Loucy (cell line): ENCODE results near the gene CCN6.

Source experiments
- H2AFZ ChIP-seq: fragments of 200-600 bp; sonication (generic); 2 replicates; pipeline ENCODE4 v1.6.0; 2016; ENCODE audit warnings: antibody characterized with exemption, mild to moderate bottlenecking, low read length, moderate library complexity
- H3F3A ChIP-seq: fragments of 200-600 bp; 2 replicates; pipeline ENCODE4 v1.6.0; 2016; ENCODE audit warnings: antibody characterized with exemption, low read depth, mild to moderate bottlenecking
- H3K27me3 ChIP-seq: fragments of 200-600 bp; sonication (generic); 2 replicates; pipeline ENCODE4 v1.6.1; 2014; ENCODE audit warnings: low read length, mild to moderate bottlenecking; ENCODE audit not compliant: insufficient read depth, poor library complexity, severe bottlenecking
- H3K36me3 ChIP-seq: fragments of 200-600 bp; sonication (generic); 2 replicates; pipeline ENCODE4 v1.6.1; 2016; ENCODE audit warnings: low read length; ENCODE audit not compliant: insufficient read depth
- H3K4me1 ChIP-seq: fragments of 200-600 bp; sonication (generic); 2 replicates; pipeline ENCODE4 v1.5.1; 2014; ENCODE audit warnings: low read length, mild to moderate bottlenecking; ENCODE audit not compliant: insufficient read depth, poor library complexity, severe bottlenecking
- H3K4me2 ChIP-seq: fragments of 200-600 bp; sonication (generic); 2 replicates; pipeline ENCODE4 v1.6.0; 2014; ENCODE audit warnings: antibody characterized with exemption, low read length, low read depth, mild to moderate bottlenecking; ENCODE audit not compliant: poor library complexity, severe bottlenecking
- H3K4me3 ChIP-seq: fragments of 200-600 bp; sonication (generic); 2 replicates; pipeline ENCODE4 v1.5.1; 2014; ENCODE audit warnings: low read length, mild to moderate bottlenecking, mixed read lengths; ENCODE audit not compliant: poor library complexity, severe bottlenecking
- H3K79me2 ChIP-seq: fragments of 200-600 bp; sonication (generic); 2 replicates; pipeline ENCODE4 v1.6.1; 2014; ENCODE audit warnings: low read length; ENCODE audit not compliant: insufficient read depth
- H3K9ac ChIP-seq: fragments of 200-600 bp; sonication (generic); 2 replicates; pipeline ENCODE4 v1.6.0; 2014; ENCODE audit warnings: mild to moderate bottlenecking, low read depth, low read length, moderate library complexity; ENCODE audit not compliant: poor library complexity, severe bottlenecking
- H3K9me2 ChIP-seq: fragments of 200-600 bp; sonication (generic); replicated peaks from 2 replicates; pipeline ENCODE4 v1.6.1; 2016; ENCODE audit warnings: low read depth, low read length, mixed read lengths
- H3K9me3 ChIP-seq: fragments of 200-600 bp; sonication (generic); 2 replicates; pipeline ENCODE4 v1.6.1; 2014; ENCODE audit warnings: mild to moderate bottlenecking, antibody characterized with exemption, low read length, low read depth; ENCODE audit not compliant: insufficient read depth
- H4K20me1 ChIP-seq: fragments of 200-600 bp; sonication (generic); 2 replicates; pipeline ENCODE4 v1.6.0; 2014; ENCODE audit warnings: antibody characterized with exemption, low read length, mild to moderate bottlenecking; ENCODE audit not compliant: insufficient read depth, poor library complexity, severe bottlenecking
- CTCF ChIP-seq: fragments of 200-600 bp; sonication (generic); conservative IDR thresholded peaks from 2 replicates; pipeline ENCODE4 v1.5.1; 2014; ENCODE audit warnings: mild to moderate bottlenecking, antibody characterized with exemption, low read length
- EZH2phosphoT487 ChIP-seq: fragments of 200-600 bp; IDR thresholded peaks from 2 replicates; pipeline ENCODE4 v1.6.1; 2018; ENCODE audit warnings: antibody characterized with exemption, mild to moderate bottlenecking, moderate library complexity, borderline replicate concordance

Gene CCN6

GRCh38 chr6:112010328-112010727 is 43.6 kb upstream of the CCN6 start:
- H3K4me3 ChIP-seq: no peak overlapping the region
- H3K9me3 ChIP-seq: no peaks in the 10 kb centered on the region
- no peaks in the 10 kb centered on the region for H3K9me2 ChIP-seq
- H3K4me1 ChIP-seq: peaks cover 17% of the 10 kb centered on the region
- no peaks in the 10 kb centered on the region for H3K36me3 ChIP-seq
- H2AFZ ChIP-seq: peak overlapping the region; percentile 34; the same call in 1 of the 2 replicates
- no peak overlapping the region for H3K9ac ChIP-seq
- no peak overlapping the region for H3K4me2 ChIP-seq
- no peak for TF ChIP-seq EZH2phosphoT487
- peak; percentile 58 for TF ChIP-seq CTCF
- no peaks in the 10 kb centered on the region for H4K20me1 ChIP-seq
- no peaks in the 10 kb centered on the region for H3K79me2 ChIP-seq
- no peaks in the 10 kb centered on the region for H3K27me3 ChIP-seq
- no peaks in the 10 kb centered on the region for H3F3A ChIP-seq

GRCh38 chr6:112013051-112013450 is 40.9 kb upstream of the CCN6 start:
- no peaks in the 10 kb centered on the region for H3K79me2 ChIP-seq
- no peak overlapping the region for H3K9ac ChIP-seq
- no peaks in the 10 kb centered on the region for H3K27me3 ChIP-seq
- no peaks in the 10 kb centered on the region for H3K9me2 ChIP-seq
- H3K36me3 ChIP-seq: no peaks in the 10 kb centered on the region
- no peaks in the 10 kb centered on the region for H3F3A ChIP-seq
- H3K4me3 ChIP-seq: no peak overlapping the region
- peaks cover 17% of the 10 kb centered on the region for H3K4me1 ChIP-seq
- H3K4me2 ChIP-seq: no peak overlapping the region
- no peaks in the 10 kb centered on the region for H4K20me1 ChIP-seq
- no peak for TF ChIP-seq CTCF
- no peak for TF ChIP-seq EZH2phosphoT487
- no peak overlapping the region for H2AFZ ChIP-seq
- H3K9me3 ChIP-seq: no peaks in the 10 kb centered on the region

- Histone ChIP-seq H2AFZ (0 out of 2 replicates have a peak overlapping the region, but pooled peaks have one; percentile 18), H3K9me3 (no peaks in the 10 kb centered on the region), H4K20me1 (no peaks in the 10 kb centered on the region), H3F3A (no peaks in the 10 kb centered on the region), H3K79me2 (no peaks in the 10 kb centered on the region), H3K4me2 (no peak overlapping the region), H3K9me2 (no peaks in the 10 kb centered on the region), H3K4me3 (no peak overlapping the region), H3K36me3 (no peaks in the 10 kb centered on the region), H3K4me1 (peaks cover 17% of the 10 kb centered on the region), H3K27me3 (no peaks in the 10 kb centered on the region), H3K9ac (no peak overlapping the region)
- TF ChIP-seq EZH2phosphoT487 (no peak), CTCF (no peak)
These were observed 39.4 kb upstream of the CCN6 start for GRCh38 chr6:112014483-112014882.
